NCI-H82 treated with DMSO at 0.1 percent for 48 hours (cell line): ENCODE measurements around the gene CHI3L1.

ENCODE experiments used
- DNase-seq: peaks from one replicate; lab custom pipeline; 2025; ENCODE audit not compliant: unreplicated experiment; lab: John Stamatoyannopoulos, UW

The CHI3L1 gene

GRCh38 chr1:203136409-203137042 is 50.0 kb downstream of the CHI3L1 start:
- no peak for DNase-seq

DNA sequence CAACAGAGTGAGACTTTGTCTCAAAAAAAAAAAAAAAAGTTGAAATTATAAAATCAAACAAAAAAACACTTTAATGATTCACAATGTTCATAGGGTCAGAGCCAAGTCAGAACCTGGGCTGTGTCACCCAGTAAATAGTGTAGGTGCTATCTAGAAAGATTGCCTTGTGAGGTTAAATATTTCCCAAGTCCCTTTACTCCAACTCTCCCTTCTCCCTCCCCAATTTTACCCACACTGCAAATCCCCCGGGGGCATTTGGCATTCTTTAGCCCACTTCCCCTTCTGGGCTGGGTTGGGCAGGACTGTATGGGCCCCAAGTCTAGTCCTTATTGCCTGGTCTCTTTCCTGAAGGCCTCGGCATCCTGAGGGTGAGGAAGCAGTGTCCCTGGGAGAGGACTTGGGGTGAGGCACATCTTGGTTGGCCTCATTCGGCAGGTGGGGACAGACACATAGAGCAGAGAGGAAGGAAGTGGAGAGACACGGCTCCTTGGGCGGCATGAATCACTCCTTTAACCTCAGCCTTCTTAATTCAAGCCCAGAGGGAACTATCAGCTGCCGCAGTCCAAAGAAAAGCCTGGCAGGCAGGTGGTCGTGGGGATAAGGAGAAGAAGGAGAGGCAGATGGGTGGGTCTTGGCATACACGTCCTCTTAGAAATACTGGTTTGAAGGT is 50.7 kb downstream of the CHI3L1 start:
- no peak for DNase-seq

DNA sequence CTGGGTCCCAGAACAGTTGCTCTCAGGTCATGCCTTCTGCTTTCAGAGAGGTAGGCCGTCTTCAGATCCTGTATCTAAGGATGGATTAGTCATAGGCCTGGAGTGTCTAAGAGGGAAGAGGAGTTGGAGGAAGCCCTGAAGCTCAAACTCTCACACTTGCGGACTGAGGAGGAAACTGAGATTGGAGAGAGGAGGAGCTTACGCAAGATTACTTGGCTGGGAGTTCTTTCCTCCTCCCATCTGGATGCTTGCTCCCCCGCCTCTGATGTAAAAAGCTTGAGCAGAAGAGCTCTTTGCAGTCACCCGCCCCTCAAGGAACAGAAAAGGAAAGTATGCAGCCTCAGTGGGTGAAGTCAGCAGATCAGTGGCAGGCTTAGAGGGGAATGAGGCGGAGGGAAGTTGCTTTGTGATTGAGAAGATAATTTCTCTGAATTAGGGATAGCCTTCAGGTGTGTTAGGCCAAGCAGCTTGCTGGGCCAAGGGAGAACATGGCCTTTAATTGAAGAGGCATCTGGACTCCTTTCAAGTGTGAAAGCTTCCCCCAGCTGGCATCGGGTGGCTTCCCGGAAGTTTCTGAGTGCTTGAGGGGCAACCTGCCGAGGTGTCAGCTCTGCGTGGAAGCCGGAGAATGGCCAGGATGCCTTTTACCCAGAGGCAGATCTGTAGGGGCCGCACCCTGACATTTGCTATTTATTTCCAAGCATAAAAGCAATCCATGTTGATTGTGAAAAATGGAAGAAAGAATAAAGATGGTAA is 52.4 kb downstream of the CHI3L1 start:
- no peak for DNase-seq

GRCh38 chr1:203131548-203132200 is 54.8 kb downstream of the CHI3L1 start:
- no peak for DNase-seq

DNA sequence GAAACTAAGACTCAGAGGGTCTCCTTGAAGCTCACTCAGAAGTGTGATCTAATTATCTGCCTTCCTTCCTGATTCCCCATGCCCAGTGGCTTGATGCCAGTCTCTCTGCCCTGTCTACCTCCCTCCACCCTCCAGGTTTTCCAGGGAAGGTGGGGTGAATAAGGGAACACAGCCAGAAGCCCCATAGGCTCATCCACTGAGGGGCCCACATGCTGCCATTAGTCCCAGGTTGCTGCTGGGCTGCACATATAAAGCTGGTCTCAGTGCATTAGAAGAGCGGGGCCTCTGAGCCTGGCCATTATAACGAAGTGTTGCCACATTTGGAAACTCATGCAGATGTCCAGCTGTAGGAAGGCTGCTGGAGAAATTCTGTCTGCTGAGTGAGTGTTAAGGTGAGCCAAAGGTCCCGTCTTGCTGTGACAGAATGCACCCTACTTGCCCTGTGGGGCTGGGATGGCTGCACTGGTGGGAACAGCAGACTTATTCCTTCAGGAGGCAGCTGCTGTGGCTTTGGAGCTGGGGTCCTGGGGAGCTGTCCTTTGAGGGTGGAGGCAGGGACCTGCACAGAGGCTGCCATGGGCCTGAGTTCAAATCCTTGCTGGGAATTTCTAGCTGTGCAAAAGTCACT is 56.0 kb downstream of the CHI3L1 start:
- DNase-seq = no peak

GRCh38 chr1:203129501-203130231 is 56.8 kb downstream of the CHI3L1 start:
- DNase-seq = no peak
